ENCODE measurements around the gene CACNA1B. TPM values are rescaled to one million over a fixed set of nuclear protein-coding genes. Genes with fewer than 3 reads are reported as not detected.
"Not testable (repeated sequence)": the region's sequence is repeated elsewhere in the genome, so short reads cannot be mapped to it uniquely, and the experiment has no call there.

The CACNA1B gene
- total RNA-seq, 1 experiment from 2014 or later, result not detected

GRCh38 chr9:138132946-138133705 lies 255.5 kb downstream of the CACNA1B start:
- DNase-seq (ENCODE audit: low spot score), result not testable (repeated sequence)

GRCh38 chr9:138134581-138134980 lies 257.0 kb downstream of the CACNA1B start:
- not testable (repeated sequence) for DNase-seq (ENCODE audit: low spot score)

- not testable (repeated sequence) for DNase-seq (ENCODE audit: low spot score)
Observed at GRCh38 chr9:138139096-138139495, 261.5 kb downstream of the CACNA1B start.

GRCh38 chr9:138140980-138141379 lies 263.4 kb downstream of the CACNA1B start:
- not testable (repeated sequence) for DNase-seq (ENCODE audit: low spot score)

- not testable (repeated sequence) for DNase-seq (ENCODE audit: low spot score)
Observed at GRCh38 chr9:138142528-138143244, 265.1 kb downstream of the CACNA1B start.

- not testable (repeated sequence) for DNase-seq (ENCODE audit: low spot score)
Observed at GRCh38 chr9:138143491-138143890, 265.9 kb downstream of the CACNA1B start.

- DNase-seq (ENCODE audit: low spot score), result peak; percentile 15
Observed at GRCh38 chr9:138147556-138147955, 270.0 kb downstream of the CACNA1B start.

- DNase-seq (ENCODE audit: low spot score), result not testable (repeated sequence)
Observed at GRCh38 chr9:138149672-138150656, 272.4 kb downstream of the CACNA1B start.

GRCh38 chr9:138155788-138156187 lies 278.2 kb downstream of the CACNA1B start:
- not testable (repeated sequence) for DNase-seq (ENCODE audit: low spot score)

GRCh38 chr9:138166793-138167192 lies 289.2 kb downstream of the CACNA1B start:
- not testable (repeated sequence) for DNase-seq (ENCODE audit: low spot score)

Small RNA genes within 50 kb of the gene (small RNA-seq; reads per million reads assigned to genes)
- not detected for gene AL591424.2
- gene MIR602, result not detected
